ENCODE results near the gene CMSS1.

Gene CMSS1

GRCh38 chr3:99817437-99818240 lies at the start of gene CMSS1:
Gene CMSS1, plus strand, starts transcription at chr3:99817862.
- DNase-seq (ENCODE audit: low read depth in 2 of 2): peak; percentile 75 to 79

GRCh38 chr3:99768126-99768525 lies 49.5 kb upstream of the CMSS1 start:
- DNase-seq (ENCODE audit: low read depth in 2 of 2): no peak

GRCh38 chr3:99768808-99769501 lies 48.7 kb upstream of the CMSS1 start:
- no peak for DNase-seq (ENCODE audit: low read depth in 2 of 2)

- no peak for DNase-seq (ENCODE audit: low read depth in 2 of 2)
These were observed 45.5 kb upstream of the CMSS1 start for GRCh38 chr3:99772171-99772570.

GRCh38 chr3:99772671-99773070 lies 45.0 kb upstream of the CMSS1 start:
- DNase-seq (ENCODE audit: low read depth in 2 of 2): no peak

- peak; percentile 88 to 90 for DNase-seq (ENCODE audit: low read depth in 2 of 2)
These were observed 43.2 kb upstream of the CMSS1 start for GRCh38 chr3:99774467-99774866.

- no peak for DNase-seq (ENCODE audit: low read depth in 2 of 2)
These were observed 41.0 kb upstream of the CMSS1 start for GRCh38 chr3:99776516-99777209.

GRCh38 chr3:99777210-99777549 lies 40.5 kb upstream of the CMSS1 start:
- no peak for DNase-seq (ENCODE audit: low read depth in 2 of 2)

GRCh38 chr3:99777708-99778107 lies 40.0 kb upstream of the CMSS1 start:
- DNase-seq (ENCODE audit: low read depth in 2 of 2): no peak

GRCh38 chr3:99780749-99781148 lies 36.9 kb upstream of the CMSS1 start:
- DNase-seq (ENCODE audit: low read depth in 2 of 2): peak in 1 of 2 experiments; percentile 43

GRCh38 chr3:99781761-99782160 lies 35.9 kb upstream of the CMSS1 start:
- no peak for DNase-seq (ENCODE audit: low read depth in 2 of 2)

GRCh38 chr3:99783011-99783573 lies 34.6 kb upstream of the CMSS1 start:
- peak; percentile 93 to 94 for DNase-seq (ENCODE audit: low read depth in 2 of 2)

- DNase-seq (ENCODE audit: low read depth in 2 of 2): peak in 1 of 2 experiments; percentile 27
These were observed 28.5 kb upstream of the CMSS1 start for GRCh38 chr3:99789011-99789721.

GRCh38 chr3:99794485-99794884 lies 23.2 kb upstream of the CMSS1 start:
- no peak for DNase-seq (ENCODE audit: low read depth in 2 of 2)

GRCh38 chr3:99795573-99795972 lies 22.1 kb upstream of the CMSS1 start:
- no peak for DNase-seq (ENCODE audit: low read depth in 2 of 2)

- no peak for DNase-seq (ENCODE audit: low read depth in 2 of 2)
These were observed 18.2 kb upstream of the CMSS1 start for GRCh38 chr3:99799422-99799821.

GRCh38 chr3:99803297-99803696 lies 14.4 kb upstream of the CMSS1 start:
- no peak for DNase-seq (ENCODE audit: low read depth in 2 of 2)

GRCh38 chr3:99805160-99805559 lies 12.5 kb upstream of the CMSS1 start:
- no peak for DNase-seq (ENCODE audit: low read depth in 2 of 2)

GRCh38 chr3:99808163-99808794 lies 9.4 kb upstream of the CMSS1 start:
- peak; percentile 38 to 48 for DNase-seq (ENCODE audit: low read depth in 2 of 2)

- no peak for DNase-seq (ENCODE audit: low read depth in 2 of 2)
These were observed 8.1 kb upstream of the CMSS1 start for GRCh38 chr3:99809565-99809964.

- DNase-seq (ENCODE audit: low read depth in 2 of 2): no peak
These were observed 7.3 kb upstream of the CMSS1 start for GRCh38 chr3:99810403-99810802.
